Smooth muscle cell (in vitro differentiated cells): ENCODE results near the gene DMGDH. TPM values are rescaled to one million over a fixed set of nuclear protein-coding genes. Genes with fewer than 3 reads are reported as not detected.

Experiments used
- DNase-seq: peaks from one replicate; lab custom pipeline; 2025; ENCODE audit not compliant: unreplicated experiment; lab: John Stamatoyannopoulos, UW
- H2AFZ ChIP-seq: fragments of 200-600 bp; sonication (generic); 2 replicates; pipeline ENCODE4 v1.6.0; 2016; ENCODE audit warnings: antibody characterized with exemption, low read depth, mild to moderate bottlenecking
- H3F3A ChIP-seq: fragments of 200-600 bp; sonication (generic); 2 replicates; pipeline ENCODE4 v1.6.0; 2017; ENCODE audit warnings: antibody characterized with exemption, low read depth
- H3K27ac ChIP-seq: fragments of 200-600 bp; sonication (generic); 2 replicates; pipeline ENCODE4 v1.5.1; 2016; ENCODE audit warnings: low read depth, mild to moderate bottlenecking
- H3K27me3 ChIP-seq: fragments of 200-600 bp; sonication (generic); 2 replicates; pipeline ENCODE4 v1.6.1; 2016; ENCODE audit warnings: low read depth, mild to moderate bottlenecking
- H3K36me3 ChIP-seq: fragments of 200-600 bp; sonication (generic); 2 replicates; pipeline ENCODE4 v1.5.1; 2016; ENCODE audit warnings: low read depth
- H3K4me1 ChIP-seq: fragments of 200-600 bp; sonication (generic); 2 replicates; pipeline ENCODE4 v1.5.1; 2016; ENCODE audit warnings: low read depth
- H3K4me2 ChIP-seq: fragments of 200-600 bp; sonication (generic); 2 replicates; pipeline ENCODE4 v1.6.0; 2016; ENCODE audit warnings: mild to moderate bottlenecking
- H3K4me3 ChIP-seq: fragments of 200-600 bp; sonication (generic); 2 replicates; pipeline ENCODE4 v1.5.1; 2016; ENCODE audit warnings: mild to moderate bottlenecking
- H3K79me2 ChIP-seq: fragments of 200-600 bp; sonication (generic); 2 replicates; pipeline ENCODE4 v1.6.0; 2016; ENCODE audit warnings: low read depth, mild to moderate bottlenecking
- H3K9ac ChIP-seq: fragments of 200-600 bp; sonication (generic); 2 replicates; pipeline ENCODE4 v1.6.0; 2016; ENCODE audit warnings: low read depth
- H3K9me3 ChIP-seq: fragments of 200-600 bp; sonication (generic); replicated peaks from 2 replicates; pipeline ENCODE4 v1.5.1; 2016; ENCODE audit warnings: low read depth
- H4K20me1 ChIP-seq: fragments of 200-600 bp; sonication (generic); 2 replicates; pipeline ENCODE4 v1.6.0; 2016; ENCODE audit warnings: low read depth
- CTCF ChIP-seq: fragments of 200-600 bp; sonication (generic); IDR thresholded peaks from 2 replicates; pipeline ENCODE4 v1.5.1; 2017; ENCODE audit warnings: borderline replicate concordance, mild to moderate bottlenecking, antibody characterized with exemption; ENCODE audit not compliant: insufficient read depth, poor library complexity, severe bottlenecking
- WGBS: methylation state at CpG from one replicate; pipeline ENCODE4 v1.1.7; 2016; ENCODE audit warnings: low lambda C conversion rate; 5-methylcytosine and 5-hydroxymethylcytosine counted together
- polyA plus RNA-seq: library from polyadenylated mRNA; unstranded; fragments of >200 nt; fragmentation: Nextera tagmentation; extraction: Ambion mirVana; gene quantifications from 2 replicates; pipeline ENCODE4 v1.2.1, GENCODE V29; 2016
- total RNA-seq: library from RNA; depleted of rRNA; stranded (reverse); fragments of >200 nt; gene quantifications from 2 replicates; pipeline ENCODE4 v1.2.3, GENCODE V29; 2014

DMGDH gene
- total and polyA plus RNA-seq, 2 experiments from 2014 or later: 0.07 TPM; not detected in 1

- no peaks in the 10 kb centered on the region for H3K9me3 ChIP-seq
- no peak for TF ChIP-seq CTCF
- no peaks in the 10 kb centered on the region for H3K36me3 ChIP-seq
- H3K4me2 ChIP-seq: no peak overlapping the region
- no peaks in the 10 kb centered on the region for H3F3A ChIP-seq
- no peaks in the 10 kb centered on the region for H3K27me3 ChIP-seq
- no peak overlapping the region for H3K4me3 ChIP-seq
- H2AFZ ChIP-seq: no peak overlapping the region
- H3K27ac ChIP-seq: no peak overlapping the region
- no peak for DNase-seq
- H3K9ac ChIP-seq: no peak overlapping the region
- 96% methylated on average over 2 of the region's 2 CpGs for WGBS
- H3K79me2 ChIP-seq: no peaks in the 10 kb centered on the region
- no peaks in the 10 kb centered on the region for H3K4me1 ChIP-seq
- H4K20me1 ChIP-seq: no peaks in the 10 kb centered on the region
Observed at GRCh38 chr5:79036769-79037168, 32.7 kb downstream of the DMGDH start.

- Histone ChIP-seq H3K27ac (no peak overlapping the region), H3K4me1 (no peaks in the 10 kb centered on the region), H3K79me2 (no peaks in the 10 kb centered on the region), H3K4me3 (no peak overlapping the region), H2AFZ (no peak overlapping the region), H3K9ac (no peak overlapping the region), H4K20me1 (no peaks in the 10 kb centered on the region), H3K27me3 (no peaks in the 10 kb centered on the region), H3K9me3 (no peaks in the 10 kb centered on the region), H3K4me2 (no peak overlapping the region), H3K36me3 (no peaks in the 10 kb centered on the region), H3F3A (no peaks in the 10 kb centered on the region)
- TF ChIP-seq CTCF: no peak
- DNase-seq: no peak
- 81% methylated on average over 3 of the region's 3 CpGs for WGBS
Observed at GRCh38 chr5:79035237-79035636, 34.2 kb downstream of the DMGDH start.

- Histone ChIP-seq H2AFZ (no peak overlapping the region), H3K4me2 (no peak overlapping the region), H3K4me3 (no peak overlapping the region), H3K4me1 (no peaks in the 10 kb centered on the region), H3K79me2 (no peaks in the 10 kb centered on the region), H3K36me3 (no peaks in the 10 kb centered on the region), H3F3A (no peaks in the 10 kb centered on the region), H3K9ac (no peak overlapping the region), H4K20me1 (no peaks in the 10 kb centered on the region), H3K9me3 (no peaks in the 10 kb centered on the region), H3K27me3 (peaks cover 4% of the 10 kb centered on the region), H3K27ac (no peak overlapping the region)
- WGBS: 96% methylated on average over 5 of the region's 5 CpGs
- no peak for DNase-seq
- no peak for TF ChIP-seq CTCF
Observed at GRCh38 chr5:79032782-79033181, 36.7 kb downstream of the DMGDH start.

- no peak for DNase-seq
- Histone ChIP-seq H4K20me1 (no peaks in the 10 kb centered on the region), H3K9ac (no peak overlapping the region), H3K27me3 (peaks cover 8% of the 10 kb centered on the region), H3K4me3 (no peak overlapping the region), H3K79me2 (no peaks in the 10 kb centered on the region), H3F3A (no peaks in the 10 kb centered on the region), H3K4me1 (no peaks in the 10 kb centered on the region), H3K36me3 (no peaks in the 10 kb centered on the region), H2AFZ (no peak overlapping the region), H3K27ac (no peak overlapping the region), H3K9me3 (no peaks in the 10 kb centered on the region), H3K4me2 (no peak overlapping the region)
- no peak for TF ChIP-seq CTCF
- WGBS: 93% methylated on average over 10 of the region's 10 CpGs
Observed at GRCh38 chr5:79032031-79032695, 37.3 kb downstream of the DMGDH start.
